ENCODE measurements around the gene OSGEPL1. TPM values are rescaled to one million over a fixed set of nuclear protein-coding genes. Genes with fewer than 3 reads are reported as not detected.
A peak's percentile ranks its signal among the peaks of the same experiment; 100 is the strongest.

Gene OSGEPL1
- total RNA-seq, 1 experiment from 2014 or later: 6.3 TPM

DNA sequence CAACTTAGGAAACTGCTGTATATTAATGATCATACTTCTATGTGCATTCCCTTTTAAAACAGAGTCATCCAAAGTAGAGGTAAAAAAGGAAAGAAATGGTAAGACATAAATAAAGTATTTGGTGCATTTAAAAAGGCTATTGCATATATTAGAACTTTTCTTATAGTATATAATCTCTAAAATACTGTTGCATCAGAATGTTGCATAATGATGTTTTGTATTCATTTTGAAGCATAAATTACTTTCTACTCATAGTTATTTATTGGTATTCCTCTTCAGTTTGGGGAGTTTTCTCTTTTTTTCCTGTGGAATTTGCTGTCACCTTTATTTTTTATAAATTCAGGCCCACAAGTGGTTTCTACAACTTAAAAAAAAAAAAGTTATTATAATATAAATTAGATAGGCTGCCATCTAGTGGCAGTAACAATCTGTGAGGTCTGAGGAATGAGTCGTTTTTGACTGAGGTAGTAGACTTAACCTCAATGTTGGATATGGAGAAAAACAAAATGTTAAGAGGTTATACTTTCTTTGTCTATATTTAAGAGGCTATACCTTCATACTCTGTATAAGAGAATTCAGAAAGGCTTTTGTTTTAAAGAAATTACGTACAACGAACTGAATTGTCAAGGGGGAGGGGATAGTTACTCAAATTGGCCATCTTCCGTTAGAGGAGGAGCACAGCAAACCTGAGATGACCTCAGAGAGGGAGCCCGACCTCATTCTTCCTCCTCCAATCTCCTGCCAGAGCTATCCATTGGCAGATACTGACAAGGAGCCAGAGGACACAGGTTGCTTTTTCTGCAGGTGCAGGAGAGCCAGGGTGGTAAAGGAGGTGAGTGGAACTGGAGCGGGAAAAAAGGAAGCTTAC, 64.3 kb downstream of the OSGEPL1 start:
- H3K9me3 ChIP-seq (ENCODE audit: control insufficient read depth, insufficient read depth, low read depth, low read length): no peaks in the 10 kb centered on the region
- H3K36me3 ChIP-seq (ENCODE audit: control insufficient read depth, insufficient read depth, low read length): no peaks in the 10 kb centered on the region
- H3K27me3 ChIP-seq (ENCODE audit: control insufficient read depth, insufficient read depth, low read length): no peaks in the 10 kb centered on the region
- H3K4me3 ChIP-seq (ENCODE audit: low read depth in 2 of 2, low read length in 2 of 2): no peak overlapping the region
- TF ChIP-seq, protein P1, sequence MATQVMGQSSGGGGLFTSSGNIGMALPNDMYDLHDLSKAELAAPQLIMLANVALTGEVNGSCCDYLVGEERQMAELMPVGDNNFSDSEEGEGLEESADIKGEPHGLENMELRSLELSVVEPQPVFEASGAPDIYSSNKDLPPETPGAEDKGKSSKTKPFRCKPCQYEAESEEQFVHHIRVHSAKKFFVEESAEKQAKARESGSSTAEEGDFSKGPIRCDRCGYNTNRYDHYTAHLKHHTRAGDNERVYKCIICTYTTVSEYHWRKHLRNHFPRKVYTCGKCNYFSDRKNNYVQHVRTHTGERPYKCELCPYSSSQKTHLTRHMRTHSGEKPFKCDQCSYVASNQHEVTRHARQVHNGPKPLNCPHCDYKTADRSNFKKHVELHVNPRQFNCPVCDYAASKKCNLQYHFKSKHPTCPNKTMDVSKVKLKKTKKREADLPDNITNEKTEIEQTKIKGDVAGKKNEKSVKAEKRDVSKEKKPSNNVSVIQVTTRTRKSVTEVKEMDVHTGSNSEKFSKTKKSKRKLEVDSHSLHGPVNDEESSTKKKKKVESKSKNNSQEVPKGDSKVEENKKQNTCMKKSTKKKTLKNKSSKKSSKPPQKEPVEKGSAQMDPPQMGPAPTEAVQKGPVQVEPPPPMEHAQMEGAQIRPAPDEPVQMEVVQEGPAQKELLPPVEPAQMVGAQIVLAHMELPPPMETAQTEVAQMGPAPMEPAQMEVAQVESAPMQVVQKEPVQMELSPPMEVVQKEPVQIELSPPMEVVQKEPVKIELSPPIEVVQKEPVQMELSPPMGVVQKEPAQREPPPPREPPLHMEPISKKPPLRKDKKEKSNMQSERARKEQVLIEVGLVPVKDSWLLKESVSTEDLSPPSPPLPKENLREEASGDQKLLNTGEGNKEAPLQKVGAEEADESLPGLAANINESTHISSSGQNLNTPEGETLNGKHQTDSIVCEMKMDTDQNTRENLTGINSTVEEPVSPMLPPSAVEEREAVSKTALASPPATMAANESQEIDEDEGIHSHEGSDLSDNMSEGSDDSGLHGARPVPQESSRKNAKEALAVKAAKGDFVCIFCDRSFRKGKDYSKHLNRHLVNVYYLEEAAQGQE (IDR thresholded peaks at IDR 0.05; ENCODE audit: insufficient read depth in 1 of 2, low read depth in 2 of 2, low read length in 1 of 2): no peak
- TF ChIP-seq, protein P2, sequence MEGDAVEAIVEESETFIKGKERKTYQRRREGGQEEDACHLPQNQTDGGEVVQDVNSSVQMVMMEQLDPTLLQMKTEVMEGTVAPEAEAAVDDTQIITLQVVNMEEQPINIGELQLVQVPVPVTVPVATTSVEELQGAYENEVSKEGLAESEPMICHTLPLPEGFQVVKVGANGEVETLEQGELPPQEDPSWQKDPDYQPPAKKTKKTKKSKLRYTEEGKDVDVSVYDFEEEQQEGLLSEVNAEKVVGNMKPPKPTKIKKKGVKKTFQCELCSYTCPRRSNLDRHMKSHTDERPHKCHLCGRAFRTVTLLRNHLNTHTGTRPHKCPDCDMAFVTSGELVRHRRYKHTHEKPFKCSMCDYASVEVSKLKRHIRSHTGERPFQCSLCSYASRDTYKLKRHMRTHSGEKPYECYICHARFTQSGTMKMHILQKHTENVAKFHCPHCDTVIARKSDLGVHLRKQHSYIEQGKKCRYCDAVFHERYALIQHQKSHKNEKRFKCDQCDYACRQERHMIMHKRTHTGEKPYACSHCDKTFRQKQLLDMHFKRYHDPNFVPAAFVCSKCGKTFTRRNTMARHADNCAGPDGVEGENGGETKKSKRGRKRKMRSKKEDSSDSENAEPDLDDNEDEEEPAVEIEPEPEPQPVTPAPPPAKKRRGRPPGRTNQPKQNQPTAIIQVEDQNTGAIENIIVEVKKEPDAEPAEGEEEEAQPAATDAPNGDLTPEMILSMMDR (IDR thresholded peaks at IDR 0.05): peak; percentile 70
- TF ChIP-seq TCF7L2 (IDR thresholded peaks at IDR 0.05; ENCODE audit: low read depth, low read length) (no peak), SIN3A (IDR thresholded peaks at IDR 0.05; ENCODE audit: borderline replicate concordance, insufficient read depth, low read depth, low read length) (no peak)
- intact Hi-C loops (cut with micrococcal nuclease; ENCODE audit: unreplicated experiment) (loop anchor here (5.0 kb wide), 1 partner anchor 36 kb away; the partner anchor contains the start of gene ASNSD1), in situ Hi-C loops (cut with HindIII; ENCODE audit: low pct_unique_long_range_greater_than_20kb, low sequenced_read_pairs) (no loop called here)
- no peak overlapping the region; the same call in 1 of the 2 replicates for H3K27ac ChIP-seq (ENCODE audit: low read length)
- POLR2A ChIA-PET: no interaction called here
- DNase-seq (ENCODE audit: low read depth, low spot score): no peak
- peaks cover 2% of the 10 kb centered on the region; the same call in 1 of the 2 replicates for H3K4me1 ChIP-seq (ENCODE audit: control insufficient read depth, insufficient read depth, low read length)
- CTCF ChIA-PET: interaction anchor here (1.0 kb wide), 1 partner anchor 24 kb away, joined by 3 read pairs; no protein-coding TSS in a partner anchor
- BruUV-seq (replicated peaks): no TSS peak
- peak; percentile 76; the same call in 1 of the 2 replicates for ATAC-seq

Other genes starting within 250 kb of the OSGEPL1 start
- 0.74 TPM for gene SLC40A1, start 182.0 kb downstream of the OSGEPL1 start, total RNA-seq (2021; ENCODE audit: unreplicated experiment)
- gene ASNSD1, start 101.3 kb downstream of the OSGEPL1 start, total RNA-seq (2021; ENCODE audit: unreplicated experiment): 30.3 TPM
- gene ANKAR, start 88.1 kb downstream of the OSGEPL1 start, total RNA-seq (2021; ENCODE audit: unreplicated experiment): 4.4 TPM
- gene ORMDL1, start 21.5 kb upstream of the OSGEPL1 start, total RNA-seq (2021; ENCODE audit: unreplicated experiment): 42.4 TPM
- gene PMS1, start 21.7 kb upstream of the OSGEPL1 start, total RNA-seq (2021; ENCODE audit: unreplicated experiment): 47.0 TPM